ENCODE results near the gene UBB. TPM values are rescaled to one million over a fixed set of nuclear protein-coding genes. Genes with fewer than 3 reads are reported as not detected.
A peak's percentile ranks its signal among the peaks of the same experiment; 100 is the strongest.

Gene UBB
- total and polyA plus RNA-seq, 2 of the 4 experiments (the other 2 are of a cell fraction) = 2,561 to 4,283 TPM

DNA sequence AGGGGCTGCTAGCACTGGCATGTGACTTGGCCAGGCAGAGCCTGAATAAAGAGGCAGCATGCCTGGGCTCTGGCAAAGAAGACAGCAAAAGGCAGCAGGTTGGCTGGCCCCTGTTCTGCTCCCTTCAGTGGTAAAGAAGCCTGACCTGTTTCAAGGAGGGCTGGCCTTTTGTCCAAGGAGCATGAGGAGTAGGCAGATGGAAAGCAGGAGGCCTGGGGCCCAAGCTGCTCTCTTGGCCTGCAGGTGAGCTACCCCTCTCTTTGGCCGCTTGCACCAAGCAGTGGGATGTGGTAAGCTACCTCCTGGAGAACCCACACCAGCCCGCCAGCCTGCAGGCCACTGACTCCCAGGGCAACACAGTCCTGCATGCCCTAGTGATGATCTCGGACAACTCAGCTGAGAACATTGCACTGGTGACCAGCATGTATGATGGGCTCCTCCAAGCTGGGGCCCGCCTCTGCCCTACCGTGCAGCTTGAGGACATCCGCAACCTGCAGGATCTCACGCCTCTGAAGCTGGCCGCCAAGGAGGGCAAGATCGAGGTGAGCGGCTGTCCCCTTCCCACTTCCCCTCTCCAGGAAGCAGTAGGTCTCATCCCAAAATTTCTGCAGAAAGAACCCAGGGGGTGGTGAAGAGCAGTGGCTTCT, 42.5 kb downstream of the UBB start:
- TF ChIP-seq MXI1 (IDR thresholded peaks at IDR 0.05; ENCODE audit: borderline replicate concordance, low read depth, low read length) (no peak), ELK1 (IDR thresholded peaks at IDR 0.05; ENCODE audit: borderline replicate concordance, low read depth, low read length) (no peak), POLR2A (IDR thresholded peaks at IDR 0.05; ENCODE audit: low read depth, low read length) (no peak), FOS (IDR thresholded peaks at IDR 0.05; ENCODE audit: low read depth, low read length) (no peak), CHD1 (IDR thresholded peaks at IDR 0.05; ENCODE audit: low read depth, low read length) (no peak), NFE2L2 (IDR thresholded peaks at IDR 0.05; ENCODE audit: low read depth, low read length) (no peak), CEBPB (IDR thresholded peaks at IDR 0.05; ENCODE audit: low read depth, low read length) (no peak), MAZ (IDR thresholded peaks at IDR 0.05; ENCODE audit: borderline replicate concordance, low read depth, low read length) (no peak), MAFK (IDR thresholded peaks at IDR 0.05; ENCODE audit: low read depth, low read length) (no peak), RCOR1 (IDR thresholded peaks at IDR 0.05; ENCODE audit: insufficient replicate concordance, low read length) (no peak), BHLHE40 (IDR thresholded peaks at IDR 0.05; ENCODE audit: low read depth, low read length) (no peak), CTCF (conservative IDR thresholded peaks at IDR 0.05; ENCODE audit: low read depth, low read length) (no peak), RFX5 (IDR thresholded peaks at IDR 0.05; ENCODE audit: low read depth, low read length) (no peak), SMC3 (IDR thresholded peaks at IDR 0.05; ENCODE audit: low read depth, low read length) (no peak), RAD21 (IDR thresholded peaks at IDR 0.05; ENCODE audit: low read length) (no peak)
- TF ChIP-seq, protein P1, sequence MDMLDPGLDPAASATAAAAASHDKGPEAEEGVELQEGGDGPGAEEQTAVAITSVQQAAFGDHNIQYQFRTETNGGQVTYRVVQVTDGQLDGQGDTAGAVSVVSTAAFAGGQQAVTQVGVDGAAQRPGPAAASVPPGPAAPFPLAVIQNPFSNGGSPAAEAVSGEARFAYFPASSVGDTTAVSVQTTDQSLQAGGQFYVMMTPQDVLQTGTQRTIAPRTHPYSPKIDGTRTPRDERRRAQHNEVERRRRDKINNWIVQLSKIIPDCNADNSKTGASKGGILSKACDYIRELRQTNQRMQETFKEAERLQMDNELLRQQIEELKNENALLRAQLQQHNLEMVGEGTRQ (IDR thresholded peaks at IDR 0.05; ENCODE audit: low read depth, low read length) = no peak
- in situ Hi-C loops (cut with MboI; ENCODE audit: low sequenced_read_pairs) = no loop called here
- H3K27ac ChIP-seq (ENCODE audit: insufficient read depth, low read length) = no peak overlapping the region
- H2AFZ ChIP-seq (replicated peaks; ENCODE audit: low read length, poor library complexity) = no peak overlapping the region
- ATAC-seq (ENCODE audit: low read depth) (no peak), DNase-seq (no peak)
- no peak overlapping the region; the same call in 2 of the 3 replicates for H2BK15ac ChIP-seq (ENCODE audit: low read depth, low read length)
- no peak overlapping the region for H3K4me3 ChIP-seq (ENCODE audit: insufficient read depth, low read depth, low read length)
- peak overlapping the region; percentile 15 for H2AK9ac ChIP-seq (replicated peaks; ENCODE audit: low read depth, low read length, poor library complexity)
- BruUV-seq (replicated peaks) = no TSS peak
- no peak overlapping the region for H3K18ac ChIP-seq (ENCODE audit: low read depth, low read length)
- no peak overlapping the region for H3K9ac ChIP-seq (ENCODE audit: low read depth, low read length)
- no peak overlapping the region for H2BK120ac ChIP-seq (ENCODE audit: low read depth, low read length)
- no peak overlapping the region for H4K8ac ChIP-seq (ENCODE audit: low read depth in 2 of 2, low read length in 2 of 2)
- H3K4ac ChIP-seq (ENCODE audit: low read depth, low read length) = no peak overlapping the region
- H2BK20ac ChIP-seq (ENCODE audit: low read depth, low read length) = no peak overlapping the region
- H2AK5ac ChIP-seq (ENCODE audit: low read depth, low read length) = no peak overlapping the region
- no peak overlapping the region for H3K14ac ChIP-seq (replicated peaks; ENCODE audit: low read depth, low read length)
- no peaks in the 10 kb centered on the region for H3K27me3 ChIP-seq (ENCODE audit: control insufficient read depth, insufficient read depth, low read length)
- no peak overlapping the region for H4K5ac ChIP-seq (ENCODE audit: low read depth, low read length)
- no peak overlapping the region for H4K91ac ChIP-seq (ENCODE audit: insufficient read depth, low read depth, low read length)
- no peaks in the 10 kb centered on the region for H3K9me3 ChIP-seq (ENCODE audit: control insufficient read depth, insufficient read depth, low read length)
- H3K4me2 ChIP-seq (ENCODE audit: low read depth, low read length) = no peak overlapping the region
- H3K56ac ChIP-seq (ENCODE audit: extremely low read depth, insufficient read depth, low read length) = no peak overlapping the region
- ChIA-PET CTCF (no interaction called here), POLR2A (ENCODE audit: unreplicated experiment) (no interaction called here)
- H3K36me3 ChIP-seq (ENCODE audit: control insufficient read depth, insufficient read depth, low read length) = peaks cover 12% of the 10 kb centered on the region; the same call in 1 of the 2 replicates
- 95% methylated on average over 3 of the region's 10 CpGs; no CpG with 5 or more reads in 1 of the 2 experiments for WGBS, 2 experiments (ENCODE audit: extremely low coverage in 2 of 2, insufficient read length in 1 of 2)
- intact Hi-C loops (cut with micrococcal nuclease) = no loop called here
- peaks cover 20% of the 10 kb centered on the region for H3K4me1 ChIP-seq (ENCODE audit: control insufficient read depth, insufficient read depth, low read length)
- peaks cover 22% of the 10 kb centered on the region for H3K9me1 ChIP-seq (ENCODE audit: insufficient read depth, low read length)
- H4K20me1 ChIP-seq (ENCODE audit: insufficient read depth, low read length) = peaks cover 7% of the 10 kb centered on the region
- no peak overlapping the region for H2BK5ac ChIP-seq (ENCODE audit: low read depth, low read length, poor library complexity, severe bottlenecking)
- peaks cover 0 to 48% of the 10 kb centered on the region in 2 experiments; a peak in 2 of 4 replicates for H3K79me1 ChIP-seq (ENCODE audit: low read depth in 1 of 2, low read length in 2 of 2)
- dilution Hi-C loops (cut with HindIII; ENCODE audit: low sequenced_read_pairs, unreplicated experiment) = no loop called here
- no peak overlapping the region for H3K23ac ChIP-seq (ENCODE audit: low read depth, low read length)
